Stimulated activated effector memory CD8-positive, alpha-beta T cell treated with anti-CD3 and anti-CD28 coated beads, Interleukin-12 subunit alpha, Interleukin-12 subunit beta, amount 100 ng/mL, for 72 hours (primary cell): ENCODE measurements around the gene F11R.
A peak's percentile ranks its signal among the peaks of the same experiment; 100 is the strongest.
"Not testable (repeated sequence)": the region's sequence is repeated elsewhere in the genome, so short reads cannot be mapped to it uniquely, and the experiment has no call there.

Experiments used
- ATAC-seq: fragments of 150-1000 bp; cut with Tn5 transposase; 2 replicates; pipeline ENCODE4 v1.10.0; 2021
- DNase-seq, 2 donors: peaks; one replicate each; pipeline ENCODE4 v3.0.0; 2021 to 2022; ENCODE audit warnings: low spot score in 2 of 2
- H3K27ac Mint-ChIP-seq: one replicate; pipeline ENCODE4 v1.8.0; 2022; ENCODE audit warnings: mild to moderate bottlenecking, mixed read lengths
- H3K36me3 Mint-ChIP-seq: one replicate; pipeline ENCODE4 v1.8.0; 2022; ENCODE audit warnings: mild to moderate bottlenecking, mixed read lengths
- H3K4me1 Mint-ChIP-seq: one replicate; pipeline ENCODE4 v1.8.0; 2022; ENCODE audit warnings: mixed read lengths
- H3K4me3 Mint-ChIP-seq: one replicate; pipeline ENCODE4 v1.8.0; 2022; ENCODE audit warnings: mild to moderate bottlenecking, mixed read lengths
- H3K9me3 Mint-ChIP-seq: one replicate; pipeline ENCODE4 v1.8.0; 2022; ENCODE audit warnings: mixed read lengths

The F11R gene

DNA sequence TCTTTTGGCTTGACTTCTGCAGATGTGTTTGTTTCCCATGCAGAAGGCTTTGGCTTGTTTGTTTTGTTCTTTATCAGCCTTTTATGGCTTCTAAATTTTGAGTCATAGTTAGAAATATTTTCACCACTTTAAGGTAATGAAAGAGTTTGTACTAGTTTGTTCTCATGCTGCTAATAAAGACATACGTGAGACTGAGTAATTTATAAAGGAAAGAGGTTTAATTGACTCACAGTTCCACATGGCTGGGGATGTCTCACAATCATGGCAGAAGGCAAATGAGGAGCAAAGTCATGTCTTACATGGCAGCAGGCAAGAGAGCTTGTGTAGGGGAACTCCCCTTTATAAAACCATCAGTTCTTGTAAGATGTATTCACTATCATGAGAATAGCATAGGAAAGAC is 6.0 kb upstream of the F11R start:
- peak overlapping the region; percentile 8 for H3K4me3 Mint-ChIP-seq
- not testable (repeated sequence) for H3K9me3 Mint-ChIP-seq, DNase-seq
- peaks cover 39% of the 10 kb centered on the region for H3K4me1 Mint-ChIP-seq
- peaks cover 13% of the 10 kb centered on the region for H3K36me3 Mint-ChIP-seq
- peak overlapping the region; percentile 12 for H3K27ac Mint-ChIP-seq
- ATAC-seq: peak; percentile 87

DNA sequence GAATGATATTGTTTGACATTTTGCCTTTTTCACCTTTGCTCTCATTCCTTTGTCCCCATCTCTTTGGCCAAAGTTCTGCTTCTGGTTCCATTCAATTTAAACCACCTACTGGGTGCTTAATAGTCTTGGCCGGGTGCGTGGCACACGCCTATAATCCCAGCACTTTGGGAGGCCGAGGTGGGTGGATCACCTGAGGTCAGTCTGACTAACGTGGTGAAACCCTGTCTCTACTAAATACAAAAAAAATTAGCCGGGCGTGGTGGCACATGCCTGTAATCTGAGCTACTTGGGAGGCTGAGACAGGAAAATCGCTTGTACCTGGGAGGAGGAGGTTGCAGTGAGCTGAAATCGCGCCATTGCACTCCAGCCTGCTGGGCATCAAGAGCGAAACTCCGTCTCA is 1.5 kb upstream of the F11R start:
- H3K36me3 Mint-ChIP-seq, H3K9me3 Mint-ChIP-seq, H3K27ac Mint-ChIP-seq, ATAC-seq, DNase-seq: not testable (repeated sequence)
- peaks cover 76% of the 10 kb centered on the region for H3K4me1 Mint-ChIP-seq
- H3K4me3 Mint-ChIP-seq: peak overlapping the region; percentile 84

DNA sequence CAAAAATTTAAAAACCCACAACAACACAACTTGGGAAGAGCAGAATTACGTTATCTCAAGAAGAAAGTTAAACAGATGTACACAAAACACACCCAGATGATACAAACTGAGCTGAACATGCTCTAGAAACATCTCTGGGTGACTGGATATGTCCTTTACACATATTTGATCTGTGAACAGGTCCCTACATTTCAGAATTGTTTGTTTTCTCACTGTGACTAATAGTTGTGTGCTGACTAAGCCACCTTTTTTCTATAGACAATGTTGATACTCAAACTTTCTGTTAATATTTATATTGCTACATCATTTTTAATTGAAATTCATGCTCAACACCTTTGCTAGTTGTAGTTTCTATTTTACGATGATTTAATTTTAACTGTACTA is 1.0 kb upstream of the F11R start:
- Mint-ChIP-seq H3K36me3 (peaks cover 5% of the 10 kb centered on the region), H3K4me1 (peaks cover 75% of the 10 kb centered on the region), H3K9me3 (no peaks in the 10 kb centered on the region), H3K27ac (no peak overlapping the region), H3K4me3 (peak overlapping the region; percentile 84)
- DNase-seq: no peak
- peak; percentile 70 for ATAC-seq

DNA sequence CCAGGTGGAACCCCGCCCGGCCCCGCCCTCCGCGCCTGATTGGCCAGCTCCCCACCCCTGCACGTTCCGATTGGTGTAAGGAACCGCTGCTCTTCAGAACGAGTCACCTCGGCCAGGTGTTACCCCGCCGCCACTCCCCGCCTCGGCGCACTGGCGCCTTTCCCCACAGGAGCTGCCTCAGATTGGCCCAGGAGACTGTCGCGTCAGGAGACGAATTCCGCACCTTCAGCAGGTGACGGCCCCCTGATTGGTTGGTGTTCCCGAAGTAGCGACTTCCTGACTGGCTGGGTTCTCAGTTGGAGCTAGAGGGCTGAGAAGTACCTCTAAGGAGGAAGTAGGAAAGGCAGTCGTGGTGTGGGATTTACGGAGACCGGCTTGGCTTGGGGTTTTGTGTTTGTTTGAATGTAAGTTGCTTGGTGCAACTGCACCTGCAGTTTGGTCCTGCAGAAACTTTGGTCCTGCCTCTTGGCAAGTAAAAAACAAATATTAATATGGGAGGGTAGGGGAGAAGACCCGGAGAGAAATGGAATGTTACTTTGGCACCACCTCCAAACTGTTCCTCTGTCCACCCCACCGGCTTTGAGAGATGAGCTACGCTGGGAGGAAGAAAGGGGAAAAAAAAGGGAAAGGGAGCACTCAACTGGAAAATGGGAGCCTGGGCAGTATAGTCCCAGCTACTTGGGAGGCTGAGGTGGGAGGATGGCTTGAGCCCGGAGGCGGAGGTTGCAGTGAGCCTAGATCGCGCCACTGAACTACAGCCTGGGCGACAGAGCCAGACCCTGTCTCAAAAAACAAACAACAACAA is 415 bp upstream of the F11R start:
- ATAC-seq: peak; percentile 94
- Mint-ChIP-seq H3K4me1 (peaks cover 71% of the 10 kb centered on the region), H3K27ac (peak overlapping the region; percentile 85)

DNA sequence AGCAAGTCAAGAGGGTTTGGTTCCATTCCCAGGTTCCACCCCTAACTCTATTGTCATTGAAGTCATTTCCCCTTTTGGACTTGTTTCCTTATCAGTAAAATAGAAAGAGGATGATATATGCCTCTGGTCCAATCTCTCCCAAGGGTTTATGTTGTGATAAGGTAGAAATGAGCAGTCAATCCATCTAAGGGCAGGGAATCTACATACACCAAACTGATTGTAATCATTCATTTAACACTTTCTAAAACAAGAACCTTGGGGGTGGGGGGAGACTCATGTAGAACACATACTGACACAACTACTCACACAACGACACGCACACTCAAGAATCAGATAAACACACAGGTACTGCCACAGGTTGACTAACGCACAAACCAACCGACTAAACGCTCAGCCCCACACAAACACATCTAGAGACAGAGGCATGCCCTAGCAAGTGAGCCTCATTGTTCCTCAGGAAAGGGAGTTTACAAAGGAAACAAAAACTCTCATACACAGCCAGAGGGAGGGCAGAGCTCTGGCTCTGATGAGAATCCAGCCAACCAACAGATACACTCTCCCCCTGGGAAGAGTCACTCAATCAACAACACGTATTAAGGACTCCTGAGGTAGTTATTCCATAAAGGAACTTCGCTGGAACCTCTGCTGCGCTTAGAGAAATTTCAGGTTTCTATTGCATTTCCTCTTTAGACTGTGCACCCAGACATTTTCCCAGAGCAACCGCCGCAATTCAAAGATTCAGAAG is 1.0 kb downstream of the F11R start:
- ATAC-seq (no peak), DNase-seq (no peak)
- Mint-ChIP-seq H3K9me3 (no peaks in the 10 kb centered on the region), H3K4me1 (peaks cover 63% of the 10 kb centered on the region), H3K4me3 (peak overlapping the region; percentile 84), H3K36me3 (no peaks in the 10 kb centered on the region), H3K27ac (peak overlapping the region; percentile 85)

More for the DNA sequence above, 415 bp upstream of the F11R start:
- no peaks in the 10 kb centered on the region for H3K36me3 Mint-ChIP-seq
- H3K4me3 Mint-ChIP-seq: peak overlapping the region; percentile 84
- H3K9me3 Mint-ChIP-seq: no peaks in the 10 kb centered on the region
- peak; percentile 56 to 87 for DNase-seq

DNA sequence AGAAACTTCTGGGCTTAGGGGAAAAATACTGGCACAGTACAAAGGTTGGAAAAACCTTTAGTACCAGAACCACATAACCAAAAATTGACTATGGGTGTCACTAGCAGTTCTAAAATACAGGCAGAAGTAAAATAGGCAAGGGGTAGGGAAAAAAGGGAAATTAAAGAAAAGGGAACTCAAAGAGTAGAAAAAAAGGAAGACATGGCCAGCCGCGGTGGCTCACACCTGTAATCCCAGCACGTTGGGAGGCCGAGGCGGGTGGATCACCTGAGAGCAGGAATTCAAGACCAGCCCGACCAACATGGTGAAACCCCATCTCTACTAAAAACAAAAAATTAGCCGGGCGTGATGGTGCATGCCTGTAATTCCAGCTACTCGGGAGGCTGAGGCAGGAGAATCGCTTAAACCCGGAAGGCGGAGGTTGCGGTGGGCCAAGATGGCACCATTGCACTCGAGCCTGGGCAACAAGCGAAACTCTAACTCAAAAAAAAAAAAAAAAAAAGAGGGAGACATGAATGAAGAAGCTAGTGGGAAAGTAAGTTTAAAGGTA is 1.8 kb downstream of the F11R start:
- not testable (repeated sequence) for H3K9me3 Mint-ChIP-seq, DNase-seq, H3K36me3 Mint-ChIP-seq, H3K27ac Mint-ChIP-seq, ATAC-seq
- Mint-ChIP-seq H3K4me3 (peak overlapping the region; percentile 84), H3K4me1 (peaks cover 64% of the 10 kb centered on the region)

DNA sequence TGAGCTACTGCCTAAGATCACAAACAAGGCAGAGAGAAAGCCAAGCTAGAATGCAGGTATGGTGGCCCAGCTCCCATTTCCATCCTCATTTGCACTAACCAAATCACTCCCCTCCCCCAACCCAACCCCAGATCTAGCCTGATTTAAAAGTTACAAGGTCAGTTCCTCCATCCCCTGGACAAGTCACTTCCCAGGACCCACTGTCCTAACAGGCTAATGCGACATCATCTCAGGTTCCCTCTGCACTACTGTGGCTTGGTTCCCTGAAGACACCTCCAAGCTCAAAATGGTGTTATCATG is 2.4 kb downstream of the F11R start:
- Mint-ChIP-seq H3K4me1 (peaks cover 65% of the 10 kb centered on the region), H3K9me3 (no peaks in the 10 kb centered on the region), H3K36me3 (peaks cover 5% of the 10 kb centered on the region), H3K27ac (no peak overlapping the region), H3K4me3 (peak overlapping the region; percentile 84)
- DNase-seq: no peak
- no peak for ATAC-seq

DNA sequence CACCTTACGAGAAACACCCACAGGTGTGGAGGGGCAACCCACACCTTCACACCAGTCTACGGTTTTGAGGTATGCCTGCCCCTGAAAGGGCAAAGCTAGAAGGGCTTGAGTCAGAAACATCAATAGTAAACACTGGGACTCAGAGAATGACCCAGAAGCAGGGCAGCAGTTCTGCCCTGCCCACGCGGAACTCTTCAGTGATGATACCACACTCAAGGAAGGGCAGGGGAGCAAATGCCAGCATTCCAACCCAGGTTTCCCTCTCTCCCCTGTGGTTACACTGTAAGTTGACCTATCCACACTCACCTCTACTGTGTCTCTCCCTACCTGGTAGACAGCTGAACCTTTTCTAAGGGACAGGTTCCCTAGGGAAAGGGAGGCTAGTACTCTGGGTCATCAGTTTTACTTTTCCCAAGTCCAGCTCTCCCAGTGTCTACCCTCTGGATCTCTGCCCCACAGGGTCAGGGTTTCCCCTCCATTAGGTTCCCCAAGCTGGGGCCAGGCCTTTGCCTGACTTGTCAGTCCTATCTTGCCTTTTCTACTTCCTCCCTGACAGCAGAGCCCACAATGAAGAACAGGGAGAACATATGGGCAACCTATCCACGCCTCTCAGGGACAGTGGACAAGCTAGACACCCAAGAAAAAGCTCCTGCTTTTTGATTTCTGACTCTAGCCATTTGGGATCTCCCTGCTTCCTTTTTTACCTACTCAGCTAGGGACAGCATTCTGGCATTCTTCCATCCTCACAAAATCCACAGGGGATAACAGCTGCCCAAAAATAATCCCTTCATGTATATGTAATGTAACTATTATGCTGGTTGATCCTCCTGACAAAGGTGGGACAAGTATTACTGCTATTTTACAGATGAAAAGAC is 3.0 kb downstream of the F11R start:
- peaks cover 6% of the 10 kb centered on the region for H3K36me3 Mint-ChIP-seq
- no peak overlapping the region for H3K4me3 Mint-ChIP-seq
- no peak for ATAC-seq
- peak overlapping the region; percentile 16 for H3K27ac Mint-ChIP-seq
- H3K4me1 Mint-ChIP-seq: peaks cover 69% of the 10 kb centered on the region
- H3K9me3 Mint-ChIP-seq: no peaks in the 10 kb centered on the region
- DNase-seq: no peak

DNA sequence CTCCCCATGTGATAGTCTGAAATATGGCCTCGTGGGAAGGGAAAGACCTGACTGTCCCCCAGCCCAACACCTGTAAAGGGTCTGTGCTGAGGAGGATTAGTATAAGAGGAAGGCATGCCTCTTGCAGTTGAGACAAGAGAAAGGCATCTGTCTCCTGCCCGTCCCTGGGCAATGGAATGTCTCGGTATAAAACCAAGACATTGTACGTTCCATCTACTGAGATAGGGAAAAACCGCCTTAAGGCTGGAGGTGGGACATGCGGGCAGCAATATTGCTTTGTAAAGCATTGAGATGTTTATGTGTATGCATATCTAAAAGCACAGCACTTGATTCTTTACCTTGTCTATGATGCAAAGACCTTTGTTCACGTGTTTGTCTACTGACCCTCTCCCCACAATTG is 3.8 kb downstream of the F11R start:
- not testable (repeated sequence) for H3K4me3 Mint-ChIP-seq, H3K36me3 Mint-ChIP-seq
- H3K27ac Mint-ChIP-seq: peak overlapping the region; percentile 16

DNA sequence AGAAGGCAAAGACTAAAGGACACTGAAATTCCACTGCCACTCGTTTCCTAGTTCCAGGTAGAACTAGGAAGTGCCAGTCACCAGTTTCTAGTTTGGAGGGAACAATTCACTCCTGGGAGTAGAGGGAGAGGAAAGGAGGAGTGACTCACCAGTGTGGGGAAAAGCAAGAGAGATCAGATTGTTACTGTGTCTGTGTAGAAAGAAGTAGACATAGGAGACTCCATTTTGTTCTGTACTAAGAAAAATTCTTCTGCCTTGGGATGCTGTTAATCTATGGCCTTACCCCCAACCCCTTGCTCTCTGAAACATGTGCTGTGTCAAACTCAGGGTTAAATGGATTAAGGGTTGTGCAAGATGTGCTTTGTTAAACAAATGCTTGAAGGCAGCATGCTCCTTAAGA is 4.3 kb downstream of the F11R start:
- Mint-ChIP-seq H3K27ac (peak overlapping the region; percentile 10), H3K4me1 (peaks cover 66% of the 10 kb centered on the region)
- not testable (repeated sequence) for H3K9me3 Mint-ChIP-seq, DNase-seq, H3K4me3 Mint-ChIP-seq, ATAC-seq, H3K36me3 Mint-ChIP-seq

More for the DNA sequence above, 3.8 kb downstream of the F11R start:
- H3K4me1 Mint-ChIP-seq: peaks cover 66% of the 10 kb centered on the region
- not testable (repeated sequence) for DNase-seq, ATAC-seq, H3K9me3 Mint-ChIP-seq

DNA sequence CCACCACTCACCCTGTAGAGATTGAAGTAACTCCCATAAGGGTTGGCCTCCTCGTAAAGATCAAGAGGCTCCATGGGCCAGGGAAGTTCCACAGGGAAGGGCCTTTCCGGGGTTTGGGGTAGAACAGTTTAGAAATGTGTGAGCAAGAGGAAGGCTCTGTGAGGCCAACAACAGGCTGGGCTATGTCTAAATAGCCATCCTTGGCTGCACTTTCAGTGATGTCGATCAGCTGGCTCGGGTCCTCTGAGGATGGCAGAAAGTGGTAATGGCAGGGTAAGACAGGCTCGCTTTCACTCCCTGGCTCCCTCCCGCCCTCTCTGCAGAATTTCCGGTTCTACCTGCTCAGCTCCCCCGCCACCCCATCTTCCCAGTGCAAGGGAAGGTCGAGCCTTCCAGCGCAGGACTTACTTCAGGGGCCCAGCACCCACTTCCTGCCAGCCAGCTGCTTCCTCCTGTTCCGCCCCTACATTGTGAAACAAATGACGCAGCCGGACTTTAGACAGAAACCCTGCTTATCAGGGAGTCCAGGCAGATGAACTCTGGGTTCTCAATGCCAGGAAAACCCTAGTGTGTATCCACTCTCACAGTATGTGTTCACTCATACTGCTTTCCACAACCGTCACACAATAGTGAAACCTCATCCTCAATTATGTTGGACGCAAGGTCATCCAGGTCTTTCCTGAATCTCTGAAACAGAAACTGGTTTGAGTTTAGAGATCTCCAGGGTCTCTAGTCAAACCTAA is 7.3 kb downstream of the F11R start:
- Mint-ChIP-seq H3K4me3 (peak overlapping the region; percentile 76), H3K27ac (peak overlapping the region; percentile 95), H3K4me1 (peaks cover 46% of the 10 kb centered on the region), H3K36me3 (peaks cover 6% of the 10 kb centered on the region), H3K9me3 (no peaks in the 10 kb centered on the region)
- ATAC-seq (peak; percentile 94), DNase-seq (peak; percentile 38 to 82)

DNA sequence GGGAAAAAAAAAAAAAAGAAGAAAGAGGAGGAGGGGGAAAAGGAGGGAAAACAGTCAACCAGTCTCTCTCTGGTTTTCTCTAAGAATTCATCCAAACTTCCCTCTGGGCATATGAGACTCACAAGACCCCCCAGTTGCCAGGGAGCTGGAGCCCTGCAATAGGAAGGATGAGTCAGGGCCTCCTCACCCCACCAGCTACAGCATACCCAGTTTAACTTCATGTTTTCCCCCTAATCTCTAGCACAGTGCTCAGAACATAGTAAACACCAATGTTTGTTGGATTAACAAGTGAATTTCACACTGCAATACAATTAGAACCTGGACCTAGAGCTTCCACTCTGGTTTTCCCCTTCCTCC is 7.8 kb downstream of the F11R start:
- peak overlapping the region; percentile 76 for H3K4me3 Mint-ChIP-seq
- H3K4me1 Mint-ChIP-seq: peaks cover 40% of the 10 kb centered on the region
- H3K9me3 Mint-ChIP-seq: no peaks in the 10 kb centered on the region
- H3K36me3 Mint-ChIP-seq: peaks cover 6% of the 10 kb centered on the region
- ATAC-seq (peak; percentile 55), DNase-seq (no peak)
- H3K27ac Mint-ChIP-seq: peak overlapping the region; percentile 95

DNA sequence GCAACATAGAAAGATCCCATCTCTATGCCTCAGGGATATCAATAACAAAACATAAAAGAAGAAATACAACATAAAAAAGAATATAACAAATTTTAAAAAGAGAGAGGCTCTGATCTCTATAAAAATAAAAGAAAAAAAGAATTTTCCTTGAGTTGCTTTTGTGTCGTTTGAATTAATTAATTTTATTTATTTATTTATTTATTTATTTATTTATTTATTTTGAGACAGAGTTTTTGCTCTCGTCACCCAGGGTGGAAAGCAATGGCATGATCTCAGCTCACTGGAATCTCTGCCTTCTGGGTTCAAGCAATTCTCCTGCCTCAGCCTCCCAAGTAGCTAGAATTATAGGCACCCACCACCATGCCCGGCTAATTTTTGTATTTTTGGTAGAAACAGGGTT is 8.5 kb downstream of the F11R start:
- H3K9me3 Mint-ChIP-seq: no peaks in the 10 kb centered on the region
- no peak overlapping the region for H3K27ac Mint-ChIP-seq
- no peak overlapping the region for H3K4me3 Mint-ChIP-seq
- no peak for DNase-seq
- H3K4me1 Mint-ChIP-seq: peaks cover 33% of the 10 kb centered on the region
- peaks cover 6% of the 10 kb centered on the region for H3K36me3 Mint-ChIP-seq
- no peak for ATAC-seq

DNA sequence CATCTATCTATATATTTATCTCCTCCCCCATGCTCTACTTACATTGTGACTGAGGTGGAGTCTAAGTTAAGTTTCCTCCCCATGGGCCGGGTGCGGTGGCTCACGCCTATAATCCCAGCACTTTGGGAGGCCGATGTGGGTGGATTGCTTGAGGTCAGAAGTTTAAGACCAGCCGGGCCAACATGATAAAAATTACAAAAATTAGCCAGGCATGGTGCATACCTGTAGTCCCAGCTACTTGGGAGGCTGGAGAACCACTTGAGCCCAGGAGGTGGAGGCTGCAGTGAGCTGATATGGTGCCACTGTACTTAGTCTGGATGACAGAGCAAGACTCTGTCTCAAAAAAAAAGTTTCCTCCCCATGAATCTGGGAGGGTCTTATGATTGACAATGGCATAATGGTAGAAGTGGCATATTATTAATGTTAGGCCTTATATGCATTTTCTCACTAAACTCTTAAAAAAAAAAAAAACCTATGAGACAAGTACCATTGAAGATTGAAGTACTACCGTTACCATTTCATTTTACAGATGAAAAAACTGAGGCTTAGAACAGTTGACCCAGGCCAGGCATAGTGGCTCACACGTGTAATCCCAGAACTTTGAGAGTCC is 11.2 kb downstream of the F11R start:
- Mint-ChIP-seq H3K9me3 (no peaks in the 10 kb centered on the region), H3K27ac (no peak overlapping the region), H3K4me1 (peaks cover 30% of the 10 kb centered on the region), H3K36me3 (peaks cover 6% of the 10 kb centered on the region), H3K4me3 (no peak overlapping the region)
- ATAC-seq: no peak
- DNase-seq: no peak
